K562 (cell line): Measurements from ENCODE around the gene SEMA6B. TPM values are rescaled to one million over a fixed set of nuclear protein-coding genes. Genes with fewer than 3 reads are reported as not detected.

Experiments
- ATAC-seq: fragments of 200-7000 bp; cut with Tn5 transposase; 3 replicates; pipeline ENCODE4 v1.9.1; 2020; ENCODE audit warnings: moderate library complexity
- BruUV-seq: library from RNA; stranded (reverse); fragments of 400-500 nt; replicated peaks from 2 replicates; lab custom pipeline; 2021; lab: Mats Ljungman, UMichigan
- CTCF ChIA-PET: fragments of 300-600 bp; formaldehyde crosslinking; extraction: SDS; loops from one replicate; lab custom pipeline; 2021; ENCODE audit warnings: low intra/inter-chr PET ratio; lab: Yijun Ruan, JAX
- POLR2A ChIA-PET: fragments of 300-600, 350-650 bp; sonication (Branson Sonifier 250); formaldehyde crosslinking; extraction: SDS; loops from one replicate; lab custom pipeline; 2021; ENCODE audit warnings: antibody characterized with exemption, inconsistent platforms; lab: Yijun Ruan, JAX
- DNase-seq, 4 experiments: peaks; one replicate each; pipeline versions ENCODE4 v3.0.0 to v3.0.0-alpha.2; 2011 to 2018; ENCODE audit warnings: low spot score in 3 of 4, mixed read lengths in 3 of 4; ENCODE audit errors: extremely low read depth in 1 of 4
- FAIRE-seq: peaks from 2 replicates; lab custom pipeline; 2011; peaks lifted over from hg19 to GRCh38; lab: Jason Lieb, UNC
- H2AFZ ChIP-seq: 2 replicates; pipeline ENCODE4 v1.6.0; 2011; ENCODE audit warnings: low read depth, low read length, control low read depth, inconsistent platforms
- H3K27ac ChIP-seq: fragments of 200-600 bp; 3 replicates; pipeline ENCODE4 v1.8.0; 2011; ENCODE audit warnings: low read depth, mild to moderate bottlenecking, control low read depth, inconsistent platforms, low read length, moderate library complexity, mixed read lengths; ENCODE audit errors: extremely low read depth
- H3K27me3 ChIP-seq, 2 experiments: fragments of 300-600 bp in 1 of 2; 2 replicates in 1 of 2; 3 replicates in 1 of 2; pipeline versions ENCODE4 v1.6.0 to v1.8.0; 2011; ENCODE audit warnings: inconsistent platforms in 2 of 2, low read length in 2 of 2, mild to moderate bottlenecking in 1 of 2, mixed read lengths in 1 of 2, moderate library complexity in 1 of 2; ENCODE audit not compliant: control insufficient read depth in 2 of 2, insufficient read depth in 2 of 2
- H3K36me3 ChIP-seq: fragments of 300-600 bp; 3 replicates; pipeline ENCODE4 v1.8.0; 2011; ENCODE audit warnings: mild to moderate bottlenecking, low read length, inconsistent platforms; ENCODE audit not compliant: control insufficient read depth, insufficient read depth
- H3K4me1 ChIP-seq, 2 experiments: fragments of 200-600 bp in 1 of 2; replicated peaks in 1 of 2; 2 replicates in 1 of 2; 3 replicates in 1 of 2; pipeline versions ENCODE4 v1.5.1 to v1.8.0; 2011; ENCODE audit warnings: inconsistent platforms in 2 of 2, low read length in 2 of 2, mild to moderate bottlenecking in 1 of 2, mixed read lengths in 1 of 2, moderate library complexity in 1 of 2; ENCODE audit not compliant: control insufficient read depth in 2 of 2, insufficient read depth in 2 of 2
- H3K4me2 ChIP-seq: 2 replicates; pipeline ENCODE4 v1.6.1; 2011; ENCODE audit warnings: low read length, control low read depth, inconsistent platforms, mixed read lengths; ENCODE audit not compliant: insufficient read depth
- H3K4me3 ChIP-seq: fragments of 200-600 bp; sonication (generic), shearing (Covaris generic); 2 replicates; pipeline ENCODE4 v1.5.1; 2016; ENCODE audit warnings: control low read depth, inconsistent platforms
- H3K79me2 ChIP-seq: fragments of 200-600 bp; 3 replicates; pipeline ENCODE4 v1.8.0; 2011; ENCODE audit warnings: low read length, inconsistent platforms; ENCODE audit not compliant: control insufficient read depth, insufficient read depth
- H3K9ac ChIP-seq, 2 experiments: 2 replicates each; pipeline versions ENCODE4 v1.6.0 to v1.6.1; 2011; ENCODE audit warnings: low read depth in 2 of 2, low read length in 2 of 2, control low read depth in 1 of 2, inconsistent platforms in 1 of 2, mild to moderate bottlenecking in 1 of 2, mixed read lengths in 1 of 2; ENCODE audit not compliant: insufficient read depth in 1 of 2
- H3K9me1 ChIP-seq: one replicate; pipeline ENCODE4 v1.6.0; 2011; ENCODE audit warnings: inconsistent platforms, mild to moderate bottlenecking, low read length, moderate library complexity; ENCODE audit not compliant: control insufficient read depth, insufficient read depth
- H3K9me3 ChIP-seq: replicated peaks from 2 replicates; pipeline ENCODE4 v1.5.1; 2011; ENCODE audit warnings: low read depth, low read length, inconsistent platforms; ENCODE audit not compliant: control insufficient read depth, insufficient read depth
- H4K20me1 ChIP-seq: replicated peaks from 2 replicates; pipeline ENCODE4 v1.6.1; 2011; ENCODE audit warnings: low read length, inconsistent platforms, mixed read lengths; ENCODE audit not compliant: control insufficient read depth, insufficient read depth
- KDM2B ChIP-seq: fragments of 250-450 bp; sonication (Bioruptor Pico); IDR thresholded peaks from 2 replicates; pipeline ENCODE4 v1.8.0; 2021; ENCODE audit warnings: mild to moderate bottlenecking, moderate library complexity
- MXI1 ChIP-seq: IDR thresholded peaks from 2 replicates; pipeline ENCODE4 v1.6.1; 2011; ENCODE audit warnings: low read depth, mild to moderate bottlenecking, improper control_type of control experiment, low read length
- NONO ChIP-seq, 2 experiments: fragments of 200-400 bp in 1 of 2; fragments of 450-650 bp in 1 of 2; formaldehyde crosslinking in 1 of 2; IDR thresholded peaks; 2 replicates each; pipeline ENCODE4 v1.6.1; 2017; ENCODE audit warnings: low read depth in 2 of 2, mild to moderate bottlenecking in 2 of 2, moderate library complexity in 2 of 2, low read length in 1 of 2
- XRCC3 ChIP-seq: fragments of 450-650 bp; IDR thresholded peaks from 2 replicates; pipeline ENCODE4 v1.6.1; 2017; ENCODE audit warnings: mild to moderate bottlenecking, moderate library complexity
- WGBS: fragments of 100-300 bp; shearing (Covaris generic); methylation state at CpG from one replicate; pipeline ENCODE4 v1.1.6; 2016; ENCODE audit warnings: low coverage, mixed read lengths; ENCODE audit not compliant: insufficient coverage; ENCODE audit errors: missing lambda C conversion rate; 5-methylcytosine and 5-hydroxymethylcytosine counted together
- in situ Hi-C: fragments of 300-500 bp; cut with MboI; formaldehyde crosslinking; loops from 4 replicates; pipeline ENCODE4 v1.15.0; 2018; ENCODE audit warnings: inconsistent platforms, mixed read lengths
- intact Hi-C: fragments of 100-400 bp; cut with micrococcal nuclease; formaldehyde crosslinking; loops from 2 replicates; pipeline ENCODE4 v1.14.2; 2022
- polyA plus RNA-seq, 8 experiments: library from polyadenylated mRNA; depleted of rRNA in 4 of 8; stranded (reverse) in 5 of 8; unstranded in 3 of 8; fragments of >200 nt; fragmentation: Nextera tagmentation in 2 of 8; fragmentation: Illumina TruSeq in 1 of 8; extraction: Ambion mirVana in 2 of 8; extraction: Trizol in 1 of 8; gene quantifications; 2 replicates each; pipeline versions ENCODE4 v1.2.1 to v1.2.3, GENCODE V29; 2011 to 2014; ENCODE audit warnings: inconsistent platforms in 1 of 8, missing spikeins in 1 of 8
- total RNA-seq, 7 experiments: library from RNA; depleted of rRNA in 6 of 7; stranded (reverse); fragments of >200 nt in 6 of 7; fragmentation: Illumina TruSeq in 2 of 7; extraction: Trizol in 2 of 7; gene quantifications; 2 replicates each; pipeline versions ENCODE4 v1.2.1 to v1.2.3, GENCODE V29; 2011 to 2021; ENCODE audit warnings: low replicate concordance in 1 of 7
- TF ChIP-seq, protein P1 (sequence below): sonication (generic); formaldehyde crosslinking; IDR thresholded peaks from 2 replicates; pipeline ENCODE4 v1.8.1; 2023; ENCODE audit warnings: missing genetic modification reagents, mild to moderate bottlenecking, borderline replicate concordance
- TF ChIP-seq, protein P2 (sequence below): fragments of 450-650 bp; IDR thresholded peaks from one replicate; pipeline ENCODE4 v1.6.1; 2018; ENCODE audit warnings: mild to moderate bottlenecking, moderate library complexity; ENCODE audit not compliant: partially characterized antibody

SEMA6B gene
- total and polyA plus RNA-seq, 9 of the 15 experiments (the other 6 are each of a cell fraction or from before 2014, with no cell fraction given), result 0.65 to 4.6 (median 2.5) TPM; not detected in 2

DNA sequence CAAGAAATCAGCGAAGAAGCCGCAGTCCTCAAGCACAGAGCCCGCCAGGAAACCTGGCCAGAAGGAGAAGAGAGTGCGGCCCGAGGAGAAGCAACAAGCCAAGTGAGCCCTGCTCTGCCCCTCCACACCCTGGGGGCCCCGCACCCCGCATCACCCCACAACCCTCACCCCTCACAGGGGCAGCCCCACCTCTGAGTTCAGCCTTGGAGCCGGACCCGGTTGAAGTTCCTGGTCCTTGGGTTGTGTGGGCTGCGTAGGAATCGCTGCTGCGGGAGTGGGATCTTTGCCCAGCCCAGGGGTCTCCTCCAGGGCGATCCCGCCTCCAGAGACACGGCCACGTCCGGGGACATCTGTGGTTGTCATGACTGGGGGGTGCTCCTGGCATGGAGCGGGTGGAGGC is 63.2 kb downstream of the SEMA6B start:
- H3K4me3 ChIP-seq, result no peak overlapping the region
- FAIRE-seq, result no peak
- H3K4me2 ChIP-seq, result no peak overlapping the region
- no peaks in the 10 kb centered on the region for H3K9me1 ChIP-seq
- intact Hi-C loops, result no loop called here
- peaks cover 3% of the 10 kb centered on the region; the same call in 1 of the 2 replicates for H3K9me3 ChIP-seq
- no peaks in the 10 kb centered on the region for H4K20me1 ChIP-seq
- H2AFZ ChIP-seq, result no peak overlapping the region
- TF ChIP-seq NONO (IDR thresholded peaks at IDR 0.05; ENCODE audit: low read depth in 2 of 2, low read length in 1 of 2), result no peak
- no peak for TF ChIP-seq MXI1
- TF ChIP-seq, protein P1, sequence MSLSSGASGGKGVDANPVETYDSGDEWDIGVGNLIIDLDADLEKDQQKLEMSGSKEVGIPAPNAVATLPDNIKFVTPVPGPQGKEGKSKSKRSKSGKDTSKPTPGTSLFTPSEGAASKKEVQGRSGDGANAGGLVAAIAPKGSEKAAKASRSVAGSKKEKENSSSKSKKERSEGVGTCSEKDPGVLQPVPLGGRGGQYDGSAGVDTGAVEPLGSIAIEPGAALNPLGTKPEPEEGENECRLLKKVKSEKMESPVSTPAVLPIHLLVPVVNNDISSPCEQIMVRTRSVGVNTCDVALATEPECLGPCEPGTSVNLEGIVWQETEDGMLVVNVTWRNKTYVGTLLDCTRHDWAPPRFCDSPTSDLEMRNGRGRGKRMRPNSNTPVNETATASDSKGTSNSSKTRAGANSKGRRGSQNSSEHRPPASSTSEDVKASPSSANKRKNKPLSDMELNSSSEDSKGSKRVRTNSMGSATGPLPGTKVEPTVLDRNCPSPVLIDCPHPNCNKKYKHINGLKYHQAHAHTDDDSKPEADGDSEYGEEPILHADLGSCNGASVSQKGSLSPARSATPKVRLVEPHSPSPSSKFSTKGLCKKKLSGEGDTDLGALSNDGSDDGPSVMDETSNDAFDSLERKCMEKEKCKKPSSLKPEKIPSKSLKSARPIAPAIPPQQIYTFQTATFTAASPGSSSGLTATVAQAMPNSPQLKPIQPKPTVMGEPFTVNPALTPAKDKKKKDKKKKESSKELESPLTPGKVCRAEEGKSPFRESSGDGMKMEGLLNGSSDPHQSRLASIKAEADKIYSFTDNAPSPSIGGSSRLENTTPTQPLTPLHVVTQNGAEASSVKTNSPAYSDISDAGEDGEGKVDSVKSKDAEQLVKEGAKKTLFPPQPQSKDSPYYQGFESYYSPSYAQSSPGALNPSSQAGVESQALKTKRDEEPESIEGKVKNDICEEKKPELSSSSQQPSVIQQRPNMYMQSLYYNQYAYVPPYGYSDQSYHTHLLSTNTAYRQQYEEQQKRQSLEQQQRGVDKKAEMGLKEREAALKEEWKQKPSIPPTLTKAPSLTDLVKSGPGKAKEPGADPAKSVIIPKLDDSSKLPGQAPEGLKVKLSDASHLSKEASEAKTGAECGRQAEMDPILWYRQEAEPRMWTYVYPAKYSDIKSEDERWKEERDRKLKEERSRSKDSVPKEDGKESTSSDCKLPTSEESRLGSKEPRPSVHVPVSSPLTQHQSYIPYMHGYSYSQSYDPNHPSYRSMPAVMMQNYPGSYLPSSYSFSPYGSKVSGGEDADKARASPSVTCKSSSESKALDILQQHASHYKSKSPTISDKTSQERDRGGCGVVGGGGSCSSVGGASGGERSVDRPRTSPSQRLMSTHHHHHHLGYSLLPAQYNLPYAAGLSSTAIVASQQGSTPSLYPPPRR (CRISPR knock-in tag), result no peak
- no peak for TF ChIP-seq KDM2B (CRISPR knock-in tag)
- TF ChIP-seq, protein P2, sequence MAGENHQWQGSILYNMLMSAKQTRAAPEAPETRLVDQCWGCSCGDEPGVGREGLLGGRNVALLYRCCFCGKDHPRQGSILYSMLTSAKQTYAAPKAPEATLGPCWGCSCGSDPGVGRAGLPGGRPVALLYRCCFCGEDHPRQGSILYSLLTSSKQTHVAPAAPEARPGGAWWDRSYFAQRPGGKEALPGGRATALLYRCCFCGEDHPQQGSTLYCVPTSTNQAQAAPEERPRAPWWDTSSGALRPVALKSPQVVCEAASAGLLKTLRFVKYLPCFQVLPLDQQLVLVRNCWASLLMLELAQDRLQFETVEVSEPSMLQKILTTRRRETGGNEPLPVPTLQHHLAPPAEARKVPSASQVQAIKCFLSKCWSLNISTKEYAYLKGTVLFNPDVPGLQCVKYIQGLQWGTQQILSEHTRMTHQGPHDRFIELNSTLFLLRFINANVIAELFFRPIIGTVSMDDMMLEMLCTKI, result no peak
- no peak for TF ChIP-seq XRCC3
- TF ChIP-seq, all 486 proteins: peak for 0
- in situ Hi-C loops, result no loop called here
- Histone ChIP-seq H3K27ac (no peak overlapping the region), H3K4me1 (peaks cover 0 to 14% of the 10 kb centered on the region in 2 experiments; a peak in 1 of 5 replicates), H3K79me2 (no peaks in the 10 kb centered on the region), H3K9ac (no peak overlapping the region), H3K36me3 (peaks cover 69% of the 10 kb centered on the region), H3K27me3 (no peaks in the 10 kb centered on the region)
- no TSS peak for BruUV-seq
- DNase-seq (no peak), ATAC-seq (no peak)
- POLR2A ChIA-PET, result no interaction called here
- WGBS, result 77% methylated on average over 9 of the region's 18 CpGs
- CTCF ChIA-PET, result no interaction called here
